Right lobe of liver (tissue), 4 donors: Measurements from ENCODE around the gene TNFRSF25.

Experiments used
- POLR2A ChIP-seq: fragments of 450-650 bp; IDR thresholded peaks from one replicate; pipeline ENCODE4 v1.6.1; 2017; ENCODE audit warnings: antibody characterized with exemption, mild to moderate bottlenecking
- TF ChIP-seq, protein P1 (sequence below), 4 donors: fragments of 200-600 bp in 3 of 4; fragments of 450-650 bp in 1 of 4; IDR thresholded peaks; one replicate each; pipeline versions ENCODE4 v1.5.1 to v1.8.0; 2016 to 2022; ENCODE audit warnings: antibody characterized with exemption in 4 of 4, mild to moderate bottlenecking in 2 of 4
- donor health status: DM: no; HTN: no; CAD: no.
- donor health status: DM: no; HTN: no; CAD: no.
- donor health status: DM: no; HTN: yes; CAD: no.

DNA sequence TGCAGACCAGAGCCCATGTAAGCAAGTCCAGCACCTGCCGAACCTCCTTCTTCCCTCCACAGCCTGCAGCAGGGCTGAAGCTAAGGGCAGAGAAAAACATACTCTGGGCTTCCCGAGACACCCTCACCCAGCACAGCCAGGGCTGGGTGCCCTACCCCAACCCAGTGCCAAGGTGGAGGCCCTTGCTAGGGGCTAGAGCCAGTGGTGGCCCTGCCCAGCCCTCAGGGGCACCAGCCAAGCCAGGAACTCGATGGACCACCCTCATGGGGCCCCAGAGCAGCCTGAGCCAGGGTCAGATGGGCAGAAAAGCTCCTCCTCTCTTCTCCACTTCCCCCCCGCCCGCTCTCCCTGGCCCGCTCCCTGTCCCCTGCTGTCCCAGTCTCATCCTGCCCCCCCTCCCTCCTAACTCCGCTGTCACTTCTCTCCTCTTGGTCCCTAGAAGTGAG is 15.9 kb downstream of the TNFRSF25 start:
- no peak for TF ChIP-seq POLR2A
- TF ChIP-seq, protein P1, sequence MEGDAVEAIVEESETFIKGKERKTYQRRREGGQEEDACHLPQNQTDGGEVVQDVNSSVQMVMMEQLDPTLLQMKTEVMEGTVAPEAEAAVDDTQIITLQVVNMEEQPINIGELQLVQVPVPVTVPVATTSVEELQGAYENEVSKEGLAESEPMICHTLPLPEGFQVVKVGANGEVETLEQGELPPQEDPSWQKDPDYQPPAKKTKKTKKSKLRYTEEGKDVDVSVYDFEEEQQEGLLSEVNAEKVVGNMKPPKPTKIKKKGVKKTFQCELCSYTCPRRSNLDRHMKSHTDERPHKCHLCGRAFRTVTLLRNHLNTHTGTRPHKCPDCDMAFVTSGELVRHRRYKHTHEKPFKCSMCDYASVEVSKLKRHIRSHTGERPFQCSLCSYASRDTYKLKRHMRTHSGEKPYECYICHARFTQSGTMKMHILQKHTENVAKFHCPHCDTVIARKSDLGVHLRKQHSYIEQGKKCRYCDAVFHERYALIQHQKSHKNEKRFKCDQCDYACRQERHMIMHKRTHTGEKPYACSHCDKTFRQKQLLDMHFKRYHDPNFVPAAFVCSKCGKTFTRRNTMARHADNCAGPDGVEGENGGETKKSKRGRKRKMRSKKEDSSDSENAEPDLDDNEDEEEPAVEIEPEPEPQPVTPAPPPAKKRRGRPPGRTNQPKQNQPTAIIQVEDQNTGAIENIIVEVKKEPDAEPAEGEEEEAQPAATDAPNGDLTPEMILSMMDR (IDR thresholded peaks at IDR 0.05), result no peak
